Activated effector memory CD4-positive, alpha-beta T cell treated with Interleukin-2 at 50 U/mL for 16 hours (primary cell): Measurements from ENCODE around the gene NRARP.

Experiments
- DNase-seq: peaks from one replicate; pipeline ENCODE4 v3.0.0-alpha.2; 2020

NRARP gene

GRCh38 chr9:137310189-137311052, 8.3 kb upstream of the NRARP start:
- no peak for DNase-seq

- no peak for DNase-seq
Observed at GRCh38 chr9:137309368-137310188, 7.5 kb upstream of the NRARP start.

DNA sequence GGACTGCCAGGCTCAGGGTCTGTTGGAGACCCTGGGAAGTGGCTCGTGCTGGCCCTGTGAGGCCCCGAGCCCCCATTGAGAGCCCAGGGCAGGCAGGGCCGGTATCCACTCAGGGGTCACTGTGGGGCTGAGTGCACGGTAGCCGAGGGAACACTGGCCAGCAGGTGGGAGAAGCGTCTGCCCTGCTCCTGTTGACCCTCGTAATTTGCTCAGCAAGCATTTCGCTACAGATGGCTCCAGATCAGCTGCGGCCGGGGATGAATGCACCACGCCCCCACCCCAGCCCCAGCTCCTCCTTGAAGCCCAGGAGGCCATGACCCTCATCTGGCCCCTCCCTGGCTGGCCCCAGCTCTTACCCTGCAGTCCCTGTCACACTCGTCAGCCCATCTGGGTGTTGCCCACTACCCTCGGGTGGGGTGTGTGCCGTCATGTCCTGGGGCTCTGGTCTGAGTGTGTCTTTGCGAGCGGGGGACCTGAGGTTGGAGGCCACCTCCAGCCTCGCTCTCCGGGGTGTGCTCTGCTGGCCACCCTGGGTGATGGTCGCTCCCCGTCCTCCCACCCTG, 6.1 kb upstream of the NRARP start:
- DNase-seq: no peak

- no peak for DNase-seq
Observed at GRCh38 chr9:137307255-137308056, 5.4 kb upstream of the NRARP start.

DNA sequence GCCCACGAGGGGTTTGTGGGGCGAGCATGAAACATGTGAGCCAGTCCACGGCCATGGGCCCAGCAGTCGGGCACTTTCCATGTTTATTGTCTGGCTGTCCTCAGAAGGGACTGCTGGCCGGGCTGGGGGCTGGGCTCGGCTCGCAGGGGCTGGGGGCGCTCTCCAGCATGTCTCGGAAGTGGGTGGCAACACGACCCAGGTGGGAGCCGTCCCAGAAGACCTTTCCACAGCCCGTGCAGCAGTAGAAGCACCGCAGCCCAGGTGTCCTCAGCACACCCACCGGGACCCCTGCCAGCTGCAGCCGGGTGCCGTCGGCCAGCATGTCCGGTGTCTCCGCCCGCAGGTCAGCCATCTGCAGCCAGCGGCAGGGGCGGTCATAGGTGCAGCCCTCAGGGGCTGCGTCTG, 4.8 kb upstream of the NRARP start:
- DNase-seq: no peak

DNA sequence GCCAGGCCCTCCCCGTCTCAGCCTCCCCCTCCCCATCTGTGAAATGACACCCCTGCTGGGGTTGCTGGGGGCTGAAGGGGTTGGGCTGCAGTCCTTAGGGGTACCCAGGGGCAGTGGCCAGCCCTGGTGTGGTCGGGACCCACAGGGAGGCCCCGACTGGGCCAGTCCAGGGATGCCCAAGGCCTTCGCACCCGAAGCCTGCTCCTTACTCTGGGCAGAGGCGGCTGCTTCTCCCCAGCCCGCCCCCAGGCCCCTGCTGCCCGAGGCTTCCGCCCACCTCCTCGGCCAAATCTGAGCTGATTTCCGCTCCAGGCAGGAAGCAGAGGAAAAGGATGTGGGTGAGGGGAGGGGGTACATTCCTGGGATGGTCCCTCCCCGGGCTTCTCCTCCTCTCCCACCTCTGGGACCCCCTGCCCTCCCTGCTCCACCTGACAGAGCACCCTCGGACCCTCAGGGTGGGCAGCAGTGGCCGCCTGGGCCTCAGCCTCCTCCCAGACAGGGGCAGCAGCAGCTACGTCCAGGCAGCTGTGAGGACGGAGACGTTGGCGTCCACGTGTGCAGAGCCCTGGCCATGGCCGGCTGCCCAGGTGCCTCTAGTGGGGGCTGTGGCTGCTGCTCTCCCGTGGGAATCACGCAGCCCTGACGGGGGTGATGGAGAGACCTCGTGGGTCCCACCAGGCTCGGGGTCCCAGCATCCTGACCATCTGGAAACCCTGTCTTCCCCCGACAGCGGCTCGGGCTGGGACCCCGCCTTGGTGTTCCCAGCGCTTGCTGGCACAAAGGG, 4.2 kb upstream of the NRARP start:
- DNase-seq: no peak

- no peak for DNase-seq
Observed at GRCh38 chr9:137305798-137306065, 3.7 kb upstream of the NRARP start.

- DNase-seq: peak; percentile 49
Observed at GRCh38 chr9:137305060-137305797, 3.2 kb upstream of the NRARP start.

DNA sequence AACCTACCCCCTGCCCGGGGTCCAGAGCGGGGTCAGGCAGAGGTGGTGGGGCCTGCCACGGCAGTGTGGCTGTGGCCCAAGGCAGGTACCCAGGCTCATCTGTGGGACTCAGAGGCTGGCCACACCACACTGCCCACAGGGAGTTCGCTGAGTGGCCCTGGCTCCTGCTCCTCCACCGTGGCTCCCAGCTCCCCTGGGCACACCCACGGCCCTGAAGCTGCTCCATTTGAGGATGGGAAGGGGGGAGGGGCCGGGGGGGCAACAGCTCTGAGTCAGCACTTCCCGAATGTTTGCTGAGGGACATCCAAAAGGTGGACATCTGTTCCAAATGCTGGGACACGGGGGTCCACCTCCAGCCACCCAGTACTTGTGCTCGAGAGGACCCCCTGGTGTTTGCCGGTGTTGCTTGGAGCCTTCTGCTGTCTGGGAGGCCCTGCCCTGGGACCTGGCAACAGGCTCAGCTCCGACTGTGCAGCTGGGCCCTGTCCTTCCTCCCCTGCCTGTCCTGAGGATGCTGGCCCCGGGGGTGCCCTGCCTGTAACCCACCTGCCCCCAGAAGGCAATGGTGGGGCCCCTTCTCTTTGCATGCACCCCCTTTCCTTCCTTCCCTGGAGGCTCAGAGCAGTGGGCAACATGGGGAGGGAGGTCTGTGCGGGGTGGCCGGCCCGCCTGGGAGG, 2.5 kb upstream of the NRARP start:
- DNase-seq: no peak

- no peak for DNase-seq
Observed at GRCh38 chr9:137303893-137304382, 1.9 kb upstream of the NRARP start.

DNA sequence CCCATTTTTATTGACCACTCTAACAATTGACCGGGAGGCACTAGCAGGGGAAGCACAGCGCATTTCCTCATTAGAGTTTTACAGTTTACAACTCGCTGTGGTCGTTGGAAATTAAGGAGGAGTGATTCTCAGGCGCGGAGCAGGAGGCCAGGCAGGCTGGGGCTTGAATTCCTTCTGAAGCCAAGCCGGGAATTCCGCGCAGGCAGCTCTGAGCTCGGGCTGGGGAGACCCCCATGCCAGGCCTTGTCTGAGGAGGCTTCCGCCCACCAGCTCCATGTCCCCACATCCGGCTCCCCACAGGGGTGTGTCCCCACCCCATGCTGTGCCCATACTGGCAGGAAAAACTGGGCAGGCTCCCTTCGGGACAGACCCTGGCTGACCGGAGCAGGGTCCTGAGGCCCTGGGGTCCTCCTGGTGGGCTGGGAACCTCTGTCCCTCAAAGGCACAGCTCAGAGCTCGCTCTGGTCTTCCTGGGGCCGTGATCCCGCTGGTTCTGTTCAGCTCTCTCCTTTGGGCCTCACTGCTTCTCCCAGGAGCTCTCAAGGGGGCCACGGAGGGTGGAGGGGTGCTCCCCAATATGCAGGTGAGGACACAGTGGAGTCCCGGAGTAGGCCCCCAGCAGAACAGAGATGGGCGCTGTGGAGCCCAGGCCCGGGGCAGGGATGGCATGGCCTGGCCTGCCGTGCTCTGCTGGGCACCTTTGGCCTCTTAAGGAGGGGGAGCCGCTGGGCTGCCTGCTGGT, 1.3 kb upstream of the NRARP start:
- DNase-seq: no peak

DNA sequence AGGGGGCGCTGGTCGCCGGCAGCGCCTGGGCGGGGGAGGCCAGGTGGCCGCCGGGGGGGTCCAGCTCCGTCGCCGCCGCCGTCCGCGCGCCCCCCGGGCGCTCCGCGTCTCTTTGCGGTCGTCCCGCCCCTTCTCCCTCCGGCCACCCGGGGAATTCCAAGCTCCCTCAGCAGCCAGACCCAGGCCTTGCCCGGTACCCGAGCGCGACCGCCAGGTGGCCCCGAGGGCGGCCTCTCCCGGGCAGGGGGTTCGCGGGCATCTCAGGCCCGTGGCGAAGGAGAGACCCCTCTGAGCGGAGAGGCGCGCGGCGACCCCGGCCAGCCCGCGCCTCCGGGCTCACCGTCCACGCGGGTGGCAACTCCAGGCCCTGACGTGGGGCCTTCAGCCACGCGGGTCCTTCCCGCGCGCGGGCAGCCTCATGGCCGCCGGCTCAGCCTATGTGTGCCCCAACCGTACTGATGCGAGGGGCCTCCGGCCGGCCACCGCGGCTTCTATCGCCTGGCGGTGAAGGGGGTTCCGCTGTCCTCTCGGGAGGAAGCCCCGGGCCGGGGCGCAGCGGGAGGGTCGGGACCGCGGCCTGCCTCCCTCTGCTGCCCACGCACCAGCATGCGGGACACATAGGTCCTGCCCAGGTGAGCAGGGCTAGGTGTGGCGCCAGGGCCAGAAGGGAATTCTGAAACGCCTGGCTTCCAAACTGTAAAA, 529 bp upstream of the NRARP start:
- DNase-seq: no peak

GRCh38 chr9:137301081-137301947, 757 bp downstream of the NRARP start:
- no peak for DNase-seq

- no peak for DNase-seq
Observed at GRCh38 chr9:137300567-137301080, 1.4 kb downstream of the NRARP start.

DNA sequence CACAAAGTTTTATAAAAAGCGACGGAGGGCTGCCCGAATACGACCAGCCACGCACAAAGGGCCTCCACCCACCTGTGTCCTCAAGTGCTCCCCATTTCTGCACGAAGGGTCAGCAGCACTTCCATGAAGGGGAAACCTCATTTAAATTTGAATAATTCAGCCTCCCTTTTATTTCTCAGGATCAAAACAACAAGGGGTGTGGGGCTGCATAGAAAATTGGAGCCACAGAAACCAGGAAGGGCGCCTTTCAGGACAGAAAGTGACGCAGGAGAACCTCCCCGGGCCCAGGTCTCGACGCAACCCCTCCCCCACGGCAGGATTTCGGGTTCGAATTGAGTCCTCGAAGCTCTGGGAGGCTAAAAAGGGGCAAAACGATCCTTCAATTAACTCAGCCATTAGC, 2.1 kb downstream of the NRARP start:
- no peak for DNase-seq

GRCh38 chr9:137299203-137299565, 2.9 kb downstream of the NRARP start:
- no peak for DNase-seq

DNA sequence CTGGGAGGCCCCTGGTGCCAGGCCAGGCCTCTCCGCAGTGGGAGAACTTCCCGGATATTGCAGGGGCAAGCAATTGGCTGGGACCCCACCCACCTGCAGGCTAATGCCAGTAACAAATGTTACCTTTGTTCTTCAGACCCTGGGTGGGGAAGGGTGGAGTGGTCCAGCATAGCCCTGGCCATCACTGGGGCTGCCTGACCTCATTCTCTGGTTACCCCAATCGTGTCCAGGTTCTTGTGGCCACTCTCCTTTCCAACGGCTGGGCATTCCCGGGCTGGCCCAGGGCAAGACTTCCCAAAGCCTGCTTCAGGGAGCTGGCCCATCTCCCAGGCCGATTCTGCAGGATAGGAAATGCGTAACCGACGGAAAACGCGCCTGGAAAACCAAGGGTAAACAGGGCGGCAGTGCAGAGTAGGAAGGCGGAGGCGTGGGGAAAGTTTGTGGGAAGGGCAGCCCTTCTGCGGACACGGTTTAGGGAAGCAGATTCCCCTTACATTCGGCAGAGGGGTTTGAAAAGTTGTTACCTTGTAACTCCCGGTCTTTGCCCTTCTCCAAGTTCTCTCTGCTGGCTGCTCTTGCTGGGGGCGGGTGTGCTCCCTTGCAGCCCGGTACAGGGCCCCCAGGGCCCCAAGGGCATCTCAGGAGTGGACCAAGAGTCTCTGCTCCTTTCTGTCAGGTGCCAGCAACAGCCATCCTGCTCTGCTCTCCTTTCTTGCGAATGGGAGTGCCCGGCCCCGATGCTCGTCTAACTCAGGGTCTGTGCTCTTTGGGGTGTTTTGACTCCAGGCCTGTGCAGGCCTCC, 3.5 kb downstream of the NRARP start:
- DNase-seq: no peak
